GM23338 (cell line): ENCODE results near the gene PLEKHM2. TPM values are rescaled to one million over a fixed set of nuclear protein-coding genes. Genes with fewer than 3 reads are reported as not detected.

Experiments used
- ATAC-seq: fragments of 200-7000 bp; cut with Tn5 transposase; 3 replicates; pipeline ENCODE4 v1.9.1; 2020
- DNase-seq: peaks from one replicate; pipeline ENCODE4 v3.0.0-alpha.2; 2015; ENCODE audit warnings: low spot score
- H2AFZ ChIP-seq: fragments of 200-600 bp; sonication (generic); 2 replicates; pipeline ENCODE4 v1.8.0; 2016; ENCODE audit warnings: antibody characterized with exemption, mild to moderate bottlenecking, moderate library complexity
- H3F3A ChIP-seq: fragments of 200-600 bp; sonication (generic); replicated peaks from 2 replicates; pipeline ENCODE4 v1.8.0; 2017; ENCODE audit warnings: antibody characterized with exemption, mixed run types, low read depth
- H3K27ac ChIP-seq: fragments of 200-600 bp; sonication (generic); 2 replicates; pipeline ENCODE4 v1.6.1; 2016; ENCODE audit warnings: low read depth
- H3K27me3 ChIP-seq: fragments of 200-600 bp; sonication (generic); 2 replicates; pipeline ENCODE4 v1.8.0; 2016; ENCODE audit warnings: mild to moderate bottlenecking, mixed run types, moderate library complexity; ENCODE audit not compliant: insufficient read depth
- H3K36me3 ChIP-seq: fragments of 200-600 bp; sonication (generic); 2 replicates; pipeline ENCODE4 v1.8.0; 2016; ENCODE audit warnings: mild to moderate bottlenecking; ENCODE audit not compliant: insufficient read depth
- H3K4me1 ChIP-seq: fragments of 200-600 bp; sonication (generic); 2 replicates; pipeline ENCODE4 v1.8.0; 2016; ENCODE audit warnings: mild to moderate bottlenecking, moderate library complexity; ENCODE audit not compliant: insufficient read depth
- H3K4me2 ChIP-seq: fragments of 200-600 bp; sonication (generic); 2 replicates; pipeline ENCODE4 v1.7.1; 2017; ENCODE audit warnings: mixed run types
- H3K4me3 ChIP-seq: fragments of 200-600 bp; sonication (generic); 2 replicates; pipeline ENCODE4 v1.6.1; 2016; ENCODE audit warnings: mixed run types
- H3K79me2 ChIP-seq: fragments of 200-600 bp; sonication (generic); replicated peaks from 2 replicates; pipeline ENCODE4 v1.8.0; 2017; ENCODE audit warnings: mild to moderate bottlenecking; ENCODE audit not compliant: insufficient read depth
- H3K9me2 ChIP-seq: fragments of 200-600 bp; sonication (generic); 2 replicates; pipeline ENCODE4 v1.8.0; 2017; ENCODE audit not compliant: insufficient read depth
- H4K20me1 ChIP-seq: fragments of 200-600 bp; sonication (generic); replicated peaks from 2 replicates; pipeline ENCODE4 v1.8.0; 2017; ENCODE audit warnings: mild to moderate bottlenecking; ENCODE audit not compliant: insufficient read depth
- H3K27ac Mint-ChIP-seq: 2 replicates; pipeline ENCODE4 v1.8.0; 2020; ENCODE audit warnings: inconsistent platforms, mild to moderate bottlenecking, moderate library complexity, mixed read lengths
- H3K27me3 Mint-ChIP-seq: 3 replicates; pipeline ENCODE4 v1.8.0; 2022; ENCODE audit warnings: low read depth, mild to moderate bottlenecking, moderate library complexity, mixed read lengths, inconsistent platforms; ENCODE audit not compliant: insufficient read depth, poor library complexity
- H3K36me3 Mint-ChIP-seq: 3 replicates; pipeline ENCODE4 v1.8.0; 2021; ENCODE audit warnings: low read depth, mild to moderate bottlenecking, inconsistent platforms, moderate library complexity, mixed read lengths
- H3K4me1 Mint-ChIP-seq: 3 replicates; pipeline ENCODE4 v1.8.0; 2020; ENCODE audit warnings: mild to moderate bottlenecking, inconsistent platforms, mixed read lengths
- H3K4me3 Mint-ChIP-seq: 3 replicates; pipeline ENCODE4 v1.8.0; 2021; ENCODE audit warnings: moderate library complexity, mild to moderate bottlenecking, inconsistent platforms, mixed read lengths
- H3K9me3 Mint-ChIP-seq: 3 replicates; pipeline ENCODE4 v1.8.0; 2020; ENCODE audit warnings: moderate library complexity, mild to moderate bottlenecking, inconsistent platforms, mixed read lengths
- CREB1 ChIP-seq: fragments of 250-450 bp; sonication (Bioruptor Pico); IDR thresholded peaks from 2 replicates; pipeline ENCODE4 v1.5.0; 2020; ENCODE audit warnings: low read depth, mild to moderate bottlenecking, moderate library complexity
- EZH2 ChIP-seq: fragments of 200-600 bp; sonication (generic); IDR thresholded peaks from one replicate; pipeline ENCODE4 v1.8.0; 2017; ENCODE audit warnings: antibody characterized with exemption, mild to moderate bottlenecking, low read depth; ENCODE audit not compliant: unreplicated experiment
- EZH2phosphoT487 ChIP-seq: fragments of 200-600 bp; sonication (generic); IDR thresholded peaks from one replicate; pipeline ENCODE4 v1.8.1; 2018; ENCODE audit warnings: antibody characterized with exemption; ENCODE audit not compliant: unreplicated experiment
- JUNB ChIP-seq: IDR thresholded peaks from one replicate; pipeline ENCODE4 v1.6.1; 2016; ENCODE audit warnings: antibody characterized with exemption; ENCODE audit not compliant: unreplicated experiment
- NANOG ChIP-seq: IDR thresholded peaks from 2 replicates; pipeline ENCODE4 v1.6.1; 2016; ENCODE audit warnings: antibody characterized with exemption, borderline replicate concordance
- POLR2AphosphoS5 ChIP-seq: IDR thresholded peaks from 2 replicates; pipeline ENCODE4 v1.6.1; 2016; ENCODE audit warnings: antibody characterized with exemption, low read depth
- STAT1 ChIP-seq: IDR thresholded peaks from one replicate; pipeline ENCODE4 v1.6.1; 2016; ENCODE audit warnings: antibody characterized with exemption; ENCODE audit not compliant: unreplicated experiment
- ZNF114 ChIP-seq: fragments of 250-450 bp; sonication (Bioruptor Pico); IDR thresholded peaks from 2 replicates; pipeline ENCODE4 v1.5.0; 2020; ENCODE audit warnings: mild to moderate bottlenecking, moderate library complexity
- ZNF331 ChIP-seq: fragments of 250-450 bp; sonication (Bioruptor Pico); IDR thresholded peaks from 2 replicates; pipeline ENCODE4 v1.5.0; 2020; ENCODE audit warnings: low read depth, mild to moderate bottlenecking, moderate library complexity
- ZNF462 ChIP-seq: fragments of 250-450 bp; sonication (Bioruptor Pico); IDR thresholded peaks from 2 replicates; pipeline ENCODE4 v1.5.0; 2020; ENCODE audit warnings: mild to moderate bottlenecking, moderate library complexity
- polyA plus RNA-seq: library from polyadenylated mRNA; unstranded; fragments of >200 nt; fragmentation: Nextera tagmentation; extraction: Ambion mirVana; gene quantifications from 2 replicates; pipeline ENCODE4 v1.2.1, GENCODE V29; 2016
- total RNA-seq: library from RNA; depleted of rRNA; stranded (reverse); fragments of >200 nt; shearing (Covaris generic); gene quantifications from 2 replicates; pipeline ENCODE4 v1.2.3, GENCODE V29; 2014
- TF ChIP-seq, protein P1 (sequence below): IDR thresholded peaks from one replicate; pipeline ENCODE4 v1.6.1; 2018; ENCODE audit warnings: antibody characterized with exemption; ENCODE audit not compliant: unreplicated experiment
- TF ChIP-seq, protein P2 (sequence below): IDR thresholded peaks from 2 replicates; pipeline ENCODE4 v1.6.1; 2016; ENCODE audit warnings: antibody characterized with exemption
- TF ChIP-seq, protein P3 (sequence below), 2 experiments: fragments of 200-600 bp in 1 of 2; sonication (generic) in 1 of 2; conservative IDR thresholded peaks; 2 replicates each; pipeline versions ENCODE4 v1.5.1 to v1.6.1; 2016 to 2017; ENCODE audit warnings: antibody characterized with exemption in 2 of 2, low read depth in 2 of 2, mild to moderate bottlenecking in 2 of 2, moderate library complexity in 1 of 2

Gene PLEKHM2
- total and polyA plus RNA-seq, 2 experiments from 2014 or later: 11.2 to 40.0 TPM

- no peak overlapping the region for H3K4me2 ChIP-seq
- no peaks in the 10 kb centered on the region for H3K27me3 ChIP-seq
- peaks cover 15% of the 10 kb centered on the region for H4K20me1 ChIP-seq
- H3K27ac ChIP-seq: no peak overlapping the region
- H3K4me3 Mint-ChIP-seq: no peak overlapping the region
- TF ChIP-seq, protein P1, sequence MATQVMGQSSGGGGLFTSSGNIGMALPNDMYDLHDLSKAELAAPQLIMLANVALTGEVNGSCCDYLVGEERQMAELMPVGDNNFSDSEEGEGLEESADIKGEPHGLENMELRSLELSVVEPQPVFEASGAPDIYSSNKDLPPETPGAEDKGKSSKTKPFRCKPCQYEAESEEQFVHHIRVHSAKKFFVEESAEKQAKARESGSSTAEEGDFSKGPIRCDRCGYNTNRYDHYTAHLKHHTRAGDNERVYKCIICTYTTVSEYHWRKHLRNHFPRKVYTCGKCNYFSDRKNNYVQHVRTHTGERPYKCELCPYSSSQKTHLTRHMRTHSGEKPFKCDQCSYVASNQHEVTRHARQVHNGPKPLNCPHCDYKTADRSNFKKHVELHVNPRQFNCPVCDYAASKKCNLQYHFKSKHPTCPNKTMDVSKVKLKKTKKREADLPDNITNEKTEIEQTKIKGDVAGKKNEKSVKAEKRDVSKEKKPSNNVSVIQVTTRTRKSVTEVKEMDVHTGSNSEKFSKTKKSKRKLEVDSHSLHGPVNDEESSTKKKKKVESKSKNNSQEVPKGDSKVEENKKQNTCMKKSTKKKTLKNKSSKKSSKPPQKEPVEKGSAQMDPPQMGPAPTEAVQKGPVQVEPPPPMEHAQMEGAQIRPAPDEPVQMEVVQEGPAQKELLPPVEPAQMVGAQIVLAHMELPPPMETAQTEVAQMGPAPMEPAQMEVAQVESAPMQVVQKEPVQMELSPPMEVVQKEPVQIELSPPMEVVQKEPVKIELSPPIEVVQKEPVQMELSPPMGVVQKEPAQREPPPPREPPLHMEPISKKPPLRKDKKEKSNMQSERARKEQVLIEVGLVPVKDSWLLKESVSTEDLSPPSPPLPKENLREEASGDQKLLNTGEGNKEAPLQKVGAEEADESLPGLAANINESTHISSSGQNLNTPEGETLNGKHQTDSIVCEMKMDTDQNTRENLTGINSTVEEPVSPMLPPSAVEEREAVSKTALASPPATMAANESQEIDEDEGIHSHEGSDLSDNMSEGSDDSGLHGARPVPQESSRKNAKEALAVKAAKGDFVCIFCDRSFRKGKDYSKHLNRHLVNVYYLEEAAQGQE: no peak
- TF ChIP-seq, protein P2, sequence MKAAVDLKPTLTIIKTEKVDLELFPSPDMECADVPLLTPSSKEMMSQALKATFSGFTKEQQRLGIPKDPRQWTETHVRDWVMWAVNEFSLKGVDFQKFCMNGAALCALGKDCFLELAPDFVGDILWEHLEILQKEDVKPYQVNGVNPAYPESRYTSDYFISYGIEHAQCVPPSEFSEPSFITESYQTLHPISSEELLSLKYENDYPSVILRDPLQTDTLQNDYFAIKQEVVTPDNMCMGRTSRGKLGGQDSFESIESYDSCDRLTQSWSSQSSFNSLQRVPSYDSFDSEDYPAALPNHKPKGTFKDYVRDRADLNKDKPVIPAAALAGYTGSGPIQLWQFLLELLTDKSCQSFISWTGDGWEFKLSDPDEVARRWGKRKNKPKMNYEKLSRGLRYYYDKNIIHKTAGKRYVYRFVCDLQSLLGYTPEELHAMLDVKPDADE: no peak
- no peak for TF ChIP-seq STAT1
- no peak for TF ChIP-seq JUNB
- TF ChIP-seq CREB1 (CRISPR knock-in tag): no peak
- TF ChIP-seq ZNF331 (CRISPR knock-in tag): no peak
- no peak for TF ChIP-seq NANOG
- no peak for TF ChIP-seq ZNF114
- no peak for TF ChIP-seq EZH2
- no peak for TF ChIP-seq EZH2phosphoT487
- no peak for TF ChIP-seq ZNF462 (CRISPR knock-in tag)
- TF ChIP-seq POLR2AphosphoS5: no peak
- TF ChIP-seq, protein P3, sequence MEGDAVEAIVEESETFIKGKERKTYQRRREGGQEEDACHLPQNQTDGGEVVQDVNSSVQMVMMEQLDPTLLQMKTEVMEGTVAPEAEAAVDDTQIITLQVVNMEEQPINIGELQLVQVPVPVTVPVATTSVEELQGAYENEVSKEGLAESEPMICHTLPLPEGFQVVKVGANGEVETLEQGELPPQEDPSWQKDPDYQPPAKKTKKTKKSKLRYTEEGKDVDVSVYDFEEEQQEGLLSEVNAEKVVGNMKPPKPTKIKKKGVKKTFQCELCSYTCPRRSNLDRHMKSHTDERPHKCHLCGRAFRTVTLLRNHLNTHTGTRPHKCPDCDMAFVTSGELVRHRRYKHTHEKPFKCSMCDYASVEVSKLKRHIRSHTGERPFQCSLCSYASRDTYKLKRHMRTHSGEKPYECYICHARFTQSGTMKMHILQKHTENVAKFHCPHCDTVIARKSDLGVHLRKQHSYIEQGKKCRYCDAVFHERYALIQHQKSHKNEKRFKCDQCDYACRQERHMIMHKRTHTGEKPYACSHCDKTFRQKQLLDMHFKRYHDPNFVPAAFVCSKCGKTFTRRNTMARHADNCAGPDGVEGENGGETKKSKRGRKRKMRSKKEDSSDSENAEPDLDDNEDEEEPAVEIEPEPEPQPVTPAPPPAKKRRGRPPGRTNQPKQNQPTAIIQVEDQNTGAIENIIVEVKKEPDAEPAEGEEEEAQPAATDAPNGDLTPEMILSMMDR (conservative IDR thresholded peaks at IDR 0.05; ENCODE audit: low read depth in 2 of 2): no peak
- peaks cover 65% of the 10 kb centered on the region for H3K79me2 ChIP-seq
- H3K9me2 ChIP-seq: no peaks in the 10 kb centered on the region
- peaks cover 10% of the 10 kb centered on the region for H3K4me1 ChIP-seq
- H3F3A ChIP-seq: 0 out of 2 replicates have a peak, but pooled peaks cover 7% of the 10 kb centered on the region
- no peaks in the 10 kb centered on the region for H3K36me3 ChIP-seq
- H2AFZ ChIP-seq: no peak overlapping the region
- no peak overlapping the region for H3K4me3 ChIP-seq
- H3K36me3 Mint-ChIP-seq: 0 out of 3 replicates have a peak, but pooled peaks cover 5% of the 10 kb centered on the region
- H3K9me3 Mint-ChIP-seq: no peaks in the 10 kb centered on the region
- DNase-seq (no peak), ATAC-seq (no peak)
- peaks cover 12% of the 10 kb centered on the region for H3K4me1 Mint-ChIP-seq
- peaks cover 7% of the 10 kb centered on the region for H3K27me3 Mint-ChIP-seq
- H3K27ac Mint-ChIP-seq: no peak overlapping the region
Measured at GRCh38 chr1:15687446-15687845, 3.3 kb downstream of the PLEKHM2 start.
